ENCODE results near the gene NF2. TPM values are rescaled to one million over a fixed set of nuclear protein-coding genes. Genes with fewer than 3 reads are reported as not detected.
"Not testable (repeated sequence)": the region's sequence is repeated elsewhere in the genome, so short reads cannot be mapped to it uniquely, and the experiment has no call there.

Gene NF2
- total RNA-seq, 1 donor from 2014 or later: 59.1 TPM

GRCh38 chr22:29580200-29580810, 23.1 kb upstream of the NF2 start:
- peak; percentile 64 for DNase-seq
- intact Hi-C loops (cut with micrococcal nuclease): no loop called here
- H3K4me3 Mint-ChIP-seq: peak overlapping the region; percentile 96
- peaks cover 4% of the 10 kb centered on the region for H3K36me3 Mint-ChIP-seq (ENCODE audit: low read depth)
- no peaks in the 10 kb centered on the region for H3K27me3 Mint-ChIP-seq
- peak overlapping the region; percentile 95 for H3K27ac Mint-ChIP-seq
- H3K4me1 Mint-ChIP-seq: peaks cover 17% of the 10 kb centered on the region
- peaks cover 3% of the 10 kb centered on the region for H3K9me3 Mint-ChIP-seq

GRCh38 chr22:29581799-29582198, 21.6 kb upstream of the NF2 start:
- H3K27ac Mint-ChIP-seq: peak overlapping the region; percentile 95
- intact Hi-C loops (cut with micrococcal nuclease): loop anchor here (1.0 kb wide), 2 partner anchors 22 to 28 kb away; partner anchors contain the start of genes NF2 and THOC5

GRCh38 chr22:29584975-29585374, 18.5 kb upstream of the NF2 start:
- Mint-ChIP-seq H3K4me3 (no peak overlapping the region), H3K9me3 (peaks cover 3% of the 10 kb centered on the region), H3K27ac (no peak overlapping the region), H3K27me3 (no peaks in the 10 kb centered on the region), H3K36me3 (ENCODE audit: low read depth) (peaks cover 1% of the 10 kb centered on the region), H3K4me1 (peaks cover 12% of the 10 kb centered on the region)
- no peak for DNase-seq
- intact Hi-C loops (cut with micrococcal nuclease): no loop called here

More at GRCh38 chr22:29581799-29582198, 21.6 kb upstream of the NF2 start:
- no peak for DNase-seq
- Mint-ChIP-seq H3K9me3 (peaks cover 3% of the 10 kb centered on the region), H3K36me3 (ENCODE audit: low read depth) (peaks cover 4% of the 10 kb centered on the region), H3K4me1 (peaks cover 17% of the 10 kb centered on the region), H3K4me3 (peak overlapping the region; percentile 96), H3K27me3 (no peaks in the 10 kb centered on the region)

- H3K36me3 Mint-ChIP-seq (ENCODE audit: low read depth); intact Hi-C loops (cut with micrococcal nuclease); DNase-seq; H3K27ac Mint-ChIP-seq; H3K9me3 Mint-ChIP-seq; H3K4me3 Mint-ChIP-seq; H3K27me3 Mint-ChIP-seq: not testable (repeated sequence)
- peaks cover 12% of the 10 kb centered on the region for H3K4me1 Mint-ChIP-seq
These were observed 17.2 kb upstream of the NF2 start for GRCh38 chr22:29586193-29586705.

- intact Hi-C loops (cut with micrococcal nuclease): no loop called here
- no peak overlapping the region for H3K4me3 Mint-ChIP-seq
- H3K36me3 Mint-ChIP-seq (ENCODE audit: low read depth): no peaks in the 10 kb centered on the region
- H3K27me3 Mint-ChIP-seq: no peaks in the 10 kb centered on the region
- H3K4me1 Mint-ChIP-seq: peaks cover 7% of the 10 kb centered on the region
- no peaks in the 10 kb centered on the region for H3K9me3 Mint-ChIP-seq
- H3K27ac Mint-ChIP-seq: no peak overlapping the region
- DNase-seq: no peak
These were observed 15.3 kb upstream of the NF2 start for GRCh38 chr22:29587938-29588699.

- no peaks in the 10 kb centered on the region for H3K27me3 Mint-ChIP-seq
- intact Hi-C loops (cut with micrococcal nuclease): loop anchor here (5.0 kb wide), 1 partner anchor 43 kb away; no protein-coding TSS in a partner anchor
- no peaks in the 10 kb centered on the region for H3K9me3 Mint-ChIP-seq
- DNase-seq: no peak
- no peak overlapping the region for H3K27ac Mint-ChIP-seq
- H3K4me1 Mint-ChIP-seq: peaks cover 7% of the 10 kb centered on the region
- H3K36me3 Mint-ChIP-seq (ENCODE audit: low read depth): no peaks in the 10 kb centered on the region
- no peak overlapping the region for H3K4me3 Mint-ChIP-seq
These were observed 9.5 kb upstream of the NF2 start for GRCh38 chr22:29593923-29594322.

- not testable (repeated sequence) for H3K27ac Mint-ChIP-seq; H3K4me1 Mint-ChIP-seq; DNase-seq; H3K9me3 Mint-ChIP-seq; H3K36me3 Mint-ChIP-seq (ENCODE audit: low read depth); H3K27me3 Mint-ChIP-seq; H3K4me3 Mint-ChIP-seq
- intact Hi-C loops (cut with micrococcal nuclease): loop anchor here (5.0 kb wide), 1 partner anchor 43 kb away; no protein-coding TSS in a partner anchor
These were observed 9.0 kb upstream of the NF2 start for GRCh38 chr22:29594447-29594846.

GRCh38 chr22:29596408-29596807, 7.0 kb upstream of the NF2 start:
- Mint-ChIP-seq H3K4me3 (no peak overlapping the region), H3K36me3 (ENCODE audit: low read depth) (no peaks in the 10 kb centered on the region), H3K9me3 (no peaks in the 10 kb centered on the region), H3K4me1 (no peaks in the 10 kb centered on the region), H3K27ac (no peak overlapping the region), H3K27me3 (no peaks in the 10 kb centered on the region)
- intact Hi-C loops (cut with micrococcal nuclease): no loop called here
- no peak for DNase-seq

- H3K9me3 Mint-ChIP-seq; DNase-seq; H3K27me3 Mint-ChIP-seq; intact Hi-C loops (cut with micrococcal nuclease); H3K4me3 Mint-ChIP-seq; H3K27ac Mint-ChIP-seq; H3K36me3 Mint-ChIP-seq (ENCODE audit: low read depth); H3K4me1 Mint-ChIP-seq: not testable (repeated sequence)
These were observed 5.4 kb upstream of the NF2 start for GRCh38 chr22:29597871-29598683.

- Mint-ChIP-seq H3K4me1 (peaks cover 2% of the 10 kb centered on the region), H3K36me3 (ENCODE audit: low read depth) (no peaks in the 10 kb centered on the region), H3K27ac (no peak overlapping the region), H3K9me3 (no peaks in the 10 kb centered on the region), H3K4me3 (no peak overlapping the region), H3K27me3 (no peaks in the 10 kb centered on the region)
- DNase-seq: no peak
- intact Hi-C loops (cut with micrococcal nuclease): no loop called here
These were observed 4.8 kb upstream of the NF2 start for GRCh38 chr22:29598684-29599020.

GRCh38 chr22:29604076-29604360, 585 bp downstream of the NF2 start:
- H3K36me3 Mint-ChIP-seq (ENCODE audit: low read depth): peaks cover 16% of the 10 kb centered on the region
- peak overlapping the region; percentile 91 for H3K4me3 Mint-ChIP-seq
- intact Hi-C loops (cut with micrococcal nuclease): loop anchor here (1.0 to 10.0 kb wide), 3 partner anchors 14 to 821 kb away; partner anchors contain the start of genes MTFP1, UQCR10 and ZMAT5
- no peak for DNase-seq
- H3K27me3 Mint-ChIP-seq: no peaks in the 10 kb centered on the region
- H3K27ac Mint-ChIP-seq: peak overlapping the region; percentile 86
- H3K9me3 Mint-ChIP-seq: no peaks in the 10 kb centered on the region
- peaks cover 19% of the 10 kb centered on the region for H3K4me1 Mint-ChIP-seq

- H3K27ac Mint-ChIP-seq: no peak overlapping the region
- intact Hi-C loops (cut with micrococcal nuclease): loop anchor here (10.0 kb wide), 1 partner anchor 819 kb away; the partner anchor contains the start of gene MTFP1
- H3K9me3 Mint-ChIP-seq: no peaks in the 10 kb centered on the region
- peaks cover 22% of the 10 kb centered on the region for H3K36me3 Mint-ChIP-seq (ENCODE audit: low read depth)
- peak overlapping the region; percentile 91 for H3K4me3 Mint-ChIP-seq
- DNase-seq: no peak
- no peaks in the 10 kb centered on the region for H3K27me3 Mint-ChIP-seq
- peaks cover 23% of the 10 kb centered on the region for H3K4me1 Mint-ChIP-seq
These were observed 2.1 kb downstream of the NF2 start for GRCh38 chr22:29605527-29605850.

- Mint-ChIP-seq H3K27ac (no peak overlapping the region), H3K4me3 (no peak overlapping the region), H3K27me3 (no peaks in the 10 kb centered on the region), H3K4me1 (peaks cover 23% of the 10 kb centered on the region), H3K9me3 (no peaks in the 10 kb centered on the region), H3K36me3 (ENCODE audit: low read depth) (peaks cover 25% of the 10 kb centered on the region)
- DNase-seq: no peak
- intact Hi-C loops (cut with micrococcal nuclease): loop anchor here (10.0 kb wide), 1 partner anchor 818 kb away; the partner anchor contains the start of gene MTFP1
These were observed 2.9 kb downstream of the NF2 start for GRCh38 chr22:29606320-29606719.

GRCh38 chr22:29607426-29607825, 4.0 kb downstream of the NF2 start:
- no peak for DNase-seq
- Mint-ChIP-seq H3K27ac (no peak overlapping the region), H3K36me3 (ENCODE audit: low read depth) (peaks cover 25% of the 10 kb centered on the region), H3K4me1 (peaks cover 23% of the 10 kb centered on the region), H3K4me3 (no peak overlapping the region), H3K9me3 (no peaks in the 10 kb centered on the region), H3K27me3 (no peaks in the 10 kb centered on the region)
- intact Hi-C loops (cut with micrococcal nuclease): loop anchor here (10.0 kb wide), 1 partner anchor 817 kb away; the partner anchor contains the start of gene MTFP1

Measured in activated CD4-positive, alpha-beta T cell treated with anti-CD3 and anti-CD28 coated beads, Interleukin-2, amount 10 ng/mL, durations not matched to agents 24 days and 14 days (primary cell).